Measurements from ENCODE around the gene NRCAM.

- TF ChIP-seq EZH2 (IDR thresholded peaks at IDR 0.05; ENCODE audit: low read length) = no peak
- TF ChIP-seq, protein P1, sequence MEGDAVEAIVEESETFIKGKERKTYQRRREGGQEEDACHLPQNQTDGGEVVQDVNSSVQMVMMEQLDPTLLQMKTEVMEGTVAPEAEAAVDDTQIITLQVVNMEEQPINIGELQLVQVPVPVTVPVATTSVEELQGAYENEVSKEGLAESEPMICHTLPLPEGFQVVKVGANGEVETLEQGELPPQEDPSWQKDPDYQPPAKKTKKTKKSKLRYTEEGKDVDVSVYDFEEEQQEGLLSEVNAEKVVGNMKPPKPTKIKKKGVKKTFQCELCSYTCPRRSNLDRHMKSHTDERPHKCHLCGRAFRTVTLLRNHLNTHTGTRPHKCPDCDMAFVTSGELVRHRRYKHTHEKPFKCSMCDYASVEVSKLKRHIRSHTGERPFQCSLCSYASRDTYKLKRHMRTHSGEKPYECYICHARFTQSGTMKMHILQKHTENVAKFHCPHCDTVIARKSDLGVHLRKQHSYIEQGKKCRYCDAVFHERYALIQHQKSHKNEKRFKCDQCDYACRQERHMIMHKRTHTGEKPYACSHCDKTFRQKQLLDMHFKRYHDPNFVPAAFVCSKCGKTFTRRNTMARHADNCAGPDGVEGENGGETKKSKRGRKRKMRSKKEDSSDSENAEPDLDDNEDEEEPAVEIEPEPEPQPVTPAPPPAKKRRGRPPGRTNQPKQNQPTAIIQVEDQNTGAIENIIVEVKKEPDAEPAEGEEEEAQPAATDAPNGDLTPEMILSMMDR (optimal IDR thresholded peaks at IDR 0.05 in 1 of 3, IDR thresholded peaks at IDR 0.05 in 1 of 3, conservative IDR thresholded peaks at IDR 0.05 in 1 of 3; ENCODE audit: extremely low read depth in 1 of 3, insufficient read depth in 2 of 3, low read length in 3 of 3) = no peak
Measured at GRCh38 chr7:108436906-108437305, 19.3 kb downstream of the NRCAM start.

Measured in keratinocyte (primary cell).